Kidney capillary endothelial cell (primary cell): ENCODE data around the gene TRIP6.

Source experiments
- DNase-seq: peaks from one replicate; pipeline ENCODE4 v3.0.0-alpha.2; 2018; ENCODE audit warnings: low spot score

Gene TRIP6

DNA sequence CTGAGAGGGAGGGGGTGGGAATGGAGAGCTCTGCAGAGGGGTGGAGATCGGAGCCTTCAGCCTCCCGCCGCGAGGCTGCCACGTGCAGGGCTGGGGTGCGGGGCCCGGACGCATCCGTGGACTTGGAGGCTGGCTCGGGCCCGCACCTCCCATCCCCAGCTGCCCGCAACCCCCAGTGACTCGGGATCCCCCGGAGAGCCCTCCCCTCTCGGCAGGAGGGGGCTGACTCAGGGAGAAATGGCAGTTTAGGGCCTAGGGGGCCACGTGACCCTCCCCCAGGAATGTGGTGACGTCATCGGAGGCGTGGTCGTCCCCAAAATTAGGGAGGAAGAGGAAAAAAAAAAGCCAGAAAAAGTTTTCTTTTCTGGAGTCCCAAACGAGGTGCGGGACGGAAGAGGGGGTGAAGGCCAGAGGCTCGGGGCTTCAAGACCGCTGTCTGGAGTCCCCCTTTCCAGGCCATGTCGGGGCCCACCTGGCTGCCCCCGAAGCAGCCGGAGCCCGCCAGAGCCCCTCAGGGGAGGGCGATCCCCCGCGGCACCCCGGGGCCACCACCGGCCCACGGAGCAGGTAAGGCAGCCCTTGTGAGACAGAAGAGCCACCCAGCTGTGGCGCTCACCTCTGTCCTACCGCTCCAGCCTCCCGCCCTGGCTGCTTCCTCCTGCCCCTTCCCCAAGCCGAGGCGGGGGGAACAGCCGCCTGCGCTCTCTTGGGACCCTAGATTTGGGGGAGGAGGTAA, at the start of gene TRIP6:
TSS of gene TRIP6 (plus strand) at position 348 of the 736 bp plus-strand sequence. CDS start at position 459, 111 bp downstream.
- DNase-seq: no peak

GRCh38 chr7:100818366-100818765, 48.8 kb upstream of the TRIP6 start:
- no peak for DNase-seq

DNA sequence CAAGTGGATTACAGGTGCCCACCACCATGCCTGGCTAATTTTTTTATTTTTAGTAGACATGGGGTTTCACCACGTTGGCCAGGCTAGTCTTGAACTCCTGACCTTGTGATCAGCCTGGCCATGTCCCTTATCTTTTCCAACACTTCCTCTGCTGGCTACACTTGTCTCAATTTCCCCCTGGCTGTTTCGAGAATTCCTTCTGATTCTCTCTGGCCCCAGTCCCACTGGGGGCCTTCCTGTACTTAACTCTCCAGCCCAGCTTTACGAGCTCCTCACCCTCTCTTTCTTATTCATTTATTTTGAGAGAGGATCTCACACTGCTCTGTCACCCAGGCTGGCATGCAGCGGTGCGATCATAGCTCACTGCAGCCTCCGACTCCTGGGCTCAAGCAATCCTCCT, 48.4 kb upstream of the TRIP6 start:
- DNase-seq: no peak

DNA sequence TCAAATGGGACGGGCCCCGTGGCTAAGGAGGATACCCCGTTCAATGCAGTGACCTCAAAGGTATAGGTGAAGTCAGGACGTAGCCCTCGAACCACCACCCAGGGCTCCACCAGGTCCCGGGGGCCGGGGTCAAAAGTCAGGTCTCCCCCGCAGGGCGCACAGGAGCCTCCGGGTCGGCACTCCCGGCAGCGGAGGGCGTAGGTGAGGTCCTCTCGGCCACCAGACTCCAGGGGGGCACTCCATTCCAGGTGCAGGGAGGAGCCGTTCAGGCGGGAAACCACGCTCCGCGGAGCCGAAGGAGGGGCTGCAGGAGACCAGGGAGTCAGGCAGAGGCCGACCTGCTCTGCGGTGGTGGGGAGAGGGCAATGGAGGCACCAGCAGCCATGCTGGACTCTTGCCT, 47.6 kb upstream of the TRIP6 start:
- no peak for DNase-seq

- DNase-seq: no peak
These were observed 44.7 kb upstream of the TRIP6 start for GRCh38 chr7:100822236-100823139.

- no peak for DNase-seq
These were observed 44.1 kb upstream of the TRIP6 start for GRCh38 chr7:100823140-100823525.

- DNase-seq: no peak
These were observed 43.7 kb upstream of the TRIP6 start for GRCh38 chr7:100823534-100823933.

- DNase-seq: no peak
These were observed 42.5 kb upstream of the TRIP6 start for GRCh38 chr7:100824499-100825214.

- DNase-seq: no peak
These were observed 41.9 kb upstream of the TRIP6 start for GRCh38 chr7:100825215-100825671.

GRCh38 chr7:100825751-100826513, 41.3 kb upstream of the TRIP6 start:
- DNase-seq: no peak

- DNase-seq: no peak
These were observed 40.5 kb upstream of the TRIP6 start for GRCh38 chr7:100826514-100827329.

DNA sequence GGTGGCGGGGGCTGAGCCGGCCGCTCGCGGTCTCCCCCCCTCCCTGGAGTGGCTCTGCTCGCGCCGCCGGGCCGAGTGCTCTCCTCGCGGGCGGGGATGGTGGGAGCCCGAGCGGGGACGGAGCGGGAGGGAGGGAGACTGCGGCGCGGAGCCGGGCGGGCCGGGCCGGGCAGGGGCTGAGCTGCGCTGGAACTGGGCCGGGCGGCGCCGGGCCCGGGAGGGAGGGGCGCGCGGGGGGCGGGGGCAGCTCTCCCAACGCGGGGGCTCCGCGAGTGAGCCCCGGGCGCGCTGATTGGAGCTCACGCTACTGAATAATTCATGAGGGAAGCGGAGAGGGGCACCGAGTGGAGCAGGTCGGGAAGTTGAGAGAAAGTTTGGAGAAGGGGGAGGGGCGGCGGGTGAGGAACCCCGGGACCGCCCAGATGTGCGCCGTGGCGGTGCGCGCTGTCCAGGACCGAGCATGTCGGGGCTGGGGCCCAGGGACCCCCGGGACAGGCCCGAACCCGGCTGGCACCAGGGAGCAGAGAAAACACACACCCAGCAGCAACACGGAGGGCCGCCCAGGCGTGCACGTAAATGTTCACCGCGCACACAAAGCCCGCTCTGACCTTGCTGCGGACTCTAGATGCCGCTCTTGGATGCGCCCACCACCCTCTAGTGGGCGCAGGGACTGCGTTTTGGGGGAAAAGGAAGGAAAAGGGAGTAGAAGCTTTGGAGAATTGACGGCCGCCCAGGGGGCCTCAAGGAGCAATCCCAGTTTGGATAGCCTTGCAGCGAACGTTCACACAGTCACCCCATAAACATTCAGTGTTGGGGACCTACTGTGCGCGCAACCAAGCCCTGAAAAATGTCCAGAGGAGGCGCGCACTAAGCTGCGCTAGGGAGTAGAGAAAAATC, 39.6 kb upstream of the TRIP6 start, which contains the start of gene EPHB4:
TSS of gene EPHB4 (minus strand) at position 194 of the 897 bp plus-strand sequence. CDS start 493 bp downstream, outside the sequence.
- peak; percentile 73 for DNase-seq

DNA sequence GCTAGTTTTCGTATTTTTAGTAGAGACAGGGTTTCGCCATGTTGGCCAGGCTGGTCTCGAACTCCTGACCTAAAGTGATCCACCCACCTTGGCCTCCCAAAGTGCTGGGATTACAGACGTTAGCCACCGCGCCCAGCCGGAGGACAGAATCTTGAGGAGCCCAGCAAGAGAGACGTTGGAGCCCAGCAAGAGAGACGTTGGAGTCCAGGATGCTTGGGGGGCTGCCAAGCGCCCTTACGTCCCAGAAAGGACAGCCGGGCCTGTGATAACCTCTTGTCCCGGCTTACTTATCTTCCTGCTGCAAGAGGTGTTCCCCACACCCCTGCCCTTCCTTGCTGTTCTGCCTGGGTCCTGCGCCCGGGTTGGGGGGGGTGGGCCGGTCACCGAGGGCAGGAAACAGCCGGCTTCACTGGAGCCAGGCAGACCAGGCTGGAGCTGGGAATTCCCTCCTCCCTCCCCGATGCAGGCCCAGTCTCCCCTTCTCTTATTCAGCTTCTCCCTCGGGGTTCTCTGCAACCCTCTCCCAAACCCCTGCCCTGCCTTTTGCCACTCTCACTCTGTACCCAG, 38.0 kb upstream of the TRIP6 start:
- peak; percentile 79 for DNase-seq

GRCh38 chr7:100830396-100830795, 36.8 kb upstream of the TRIP6 start:
- DNase-seq: no peak

DNA sequence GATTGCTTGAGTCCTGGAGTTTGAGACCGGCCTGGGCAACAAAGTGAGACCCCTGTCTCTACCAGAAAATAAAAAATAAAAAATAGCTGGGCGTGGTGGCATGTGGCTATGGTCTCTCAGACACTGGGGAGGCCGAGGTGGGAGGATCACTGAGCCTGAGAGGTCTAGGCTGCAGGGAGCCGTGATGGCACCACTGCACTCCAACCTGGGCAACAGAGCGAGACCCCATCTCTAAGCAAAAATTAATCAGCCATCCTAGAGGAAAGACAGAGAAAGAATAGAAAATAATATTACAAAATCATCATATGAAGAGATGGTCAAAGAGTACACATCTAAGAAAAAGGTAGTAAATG, 34.9 kb upstream of the TRIP6 start:
- no peak for DNase-seq

- peak; percentile 75 for DNase-seq
These were observed 31.0 kb upstream of the TRIP6 start for GRCh38 chr7:100835903-100836811.

DNA sequence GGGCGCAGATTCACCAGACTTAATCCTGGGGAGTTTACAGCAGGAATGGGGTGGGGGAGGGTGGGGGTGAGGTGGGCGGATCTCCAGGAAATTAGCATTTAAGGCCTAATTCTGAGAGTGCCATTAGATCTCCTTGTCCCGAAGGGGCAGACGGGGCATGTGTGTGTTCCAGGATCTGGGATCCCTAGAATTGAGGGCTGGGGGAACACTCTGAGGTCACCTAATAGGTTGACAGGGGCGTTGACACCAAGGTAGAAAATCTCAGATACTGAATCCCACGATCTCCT, 30.4 kb upstream of the TRIP6 start:
- no peak for DNase-seq

DNA sequence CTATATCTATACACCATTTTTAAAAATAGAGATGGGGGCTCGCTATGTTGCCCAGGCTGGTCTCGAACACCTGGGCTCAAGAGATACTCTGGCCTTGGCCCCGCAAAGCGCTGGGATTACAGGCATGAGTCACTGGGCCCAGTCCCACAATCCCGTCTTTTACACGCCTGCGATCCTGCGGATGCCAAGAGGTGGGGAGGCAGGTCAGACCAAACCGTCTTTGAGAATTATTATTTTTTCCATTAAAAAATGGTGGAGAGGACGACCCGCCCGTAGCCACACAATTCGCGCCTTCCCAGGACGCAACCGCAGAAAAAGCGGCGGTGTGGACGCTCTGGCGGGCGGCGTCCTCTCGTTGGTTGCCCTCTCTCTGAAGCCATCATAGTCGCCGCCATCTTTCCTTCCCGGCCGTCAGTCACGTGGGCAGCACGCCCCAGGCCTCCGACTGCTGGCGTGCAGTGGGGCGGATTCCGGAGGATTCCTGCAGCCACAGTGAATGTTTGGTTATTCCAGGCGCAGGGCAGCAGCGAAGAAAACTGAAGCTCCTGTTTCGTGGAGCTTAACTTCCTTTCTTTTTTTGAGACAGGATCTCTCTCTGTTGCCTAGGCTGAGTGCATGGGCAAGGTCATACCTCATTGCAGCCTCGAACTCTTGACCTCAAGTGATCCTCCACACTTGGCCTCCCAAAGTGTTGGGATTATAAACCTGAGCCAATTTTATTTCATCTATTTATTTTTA, 29.9 kb upstream of the TRIP6 start:
- DNase-seq: peak; percentile 91
